ENCODE measurements around the gene VPREB3. TPM values are rescaled to one million over a fixed set of nuclear protein-coding genes. Genes with fewer than 3 reads are reported as not detected.

The VPREB3 gene
- total RNA-seq, 2 donors from 2014 or later, result not detected

DNA sequence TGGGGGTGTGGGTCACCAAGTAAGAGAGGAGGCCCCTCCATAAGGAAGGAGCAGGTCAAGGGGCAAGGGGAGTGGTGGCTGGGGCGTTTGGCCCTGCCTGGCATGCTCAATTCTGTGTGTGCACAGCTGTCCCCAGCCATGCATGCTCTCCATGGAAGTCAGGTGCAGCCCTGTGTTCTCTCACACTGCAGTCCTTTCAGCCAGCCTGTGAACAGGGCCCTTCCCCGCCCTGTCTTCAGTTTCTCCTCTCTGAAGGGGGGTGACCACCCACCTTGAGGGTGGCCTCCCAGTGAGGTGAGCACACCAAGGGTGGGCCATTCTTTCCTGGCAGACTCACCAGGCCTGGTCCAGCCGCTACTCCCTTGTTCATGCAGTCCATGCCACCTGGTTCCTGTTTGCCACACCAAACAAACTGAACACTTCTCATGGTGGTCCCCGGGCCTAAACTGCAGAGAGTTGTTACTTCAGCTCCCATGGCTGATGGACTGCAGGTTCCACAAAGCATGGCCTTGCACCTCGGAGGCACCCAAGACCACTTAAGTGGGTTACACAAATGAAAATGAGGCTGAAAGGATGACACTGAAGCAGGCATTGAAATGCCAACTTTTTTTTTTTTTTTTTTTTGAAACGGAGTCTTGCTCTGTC is 15.2 kb upstream of the VPREB3 start:
- Histone ChIP-seq H3K27ac (no peak overlapping the region), H3K4me3 (no peak overlapping the region), H3K9me3 (no peaks in the 10 kb centered on the region), H3K4me1 (ENCODE audit: control insufficient read depth in 1 of 2, low read depth in 2 of 2) (peaks cover 3 to 45% of the 10 kb centered on the region in 2 donors), H3K36me3 (no peaks in the 10 kb centered on the region), H3K27me3 (replicated peaks; ENCODE audit: insufficient read depth) (no peaks in the 10 kb centered on the region)
- no peak for DNase-seq (ENCODE audit: low spot score)
- TF ChIP-seq, protein P1, sequence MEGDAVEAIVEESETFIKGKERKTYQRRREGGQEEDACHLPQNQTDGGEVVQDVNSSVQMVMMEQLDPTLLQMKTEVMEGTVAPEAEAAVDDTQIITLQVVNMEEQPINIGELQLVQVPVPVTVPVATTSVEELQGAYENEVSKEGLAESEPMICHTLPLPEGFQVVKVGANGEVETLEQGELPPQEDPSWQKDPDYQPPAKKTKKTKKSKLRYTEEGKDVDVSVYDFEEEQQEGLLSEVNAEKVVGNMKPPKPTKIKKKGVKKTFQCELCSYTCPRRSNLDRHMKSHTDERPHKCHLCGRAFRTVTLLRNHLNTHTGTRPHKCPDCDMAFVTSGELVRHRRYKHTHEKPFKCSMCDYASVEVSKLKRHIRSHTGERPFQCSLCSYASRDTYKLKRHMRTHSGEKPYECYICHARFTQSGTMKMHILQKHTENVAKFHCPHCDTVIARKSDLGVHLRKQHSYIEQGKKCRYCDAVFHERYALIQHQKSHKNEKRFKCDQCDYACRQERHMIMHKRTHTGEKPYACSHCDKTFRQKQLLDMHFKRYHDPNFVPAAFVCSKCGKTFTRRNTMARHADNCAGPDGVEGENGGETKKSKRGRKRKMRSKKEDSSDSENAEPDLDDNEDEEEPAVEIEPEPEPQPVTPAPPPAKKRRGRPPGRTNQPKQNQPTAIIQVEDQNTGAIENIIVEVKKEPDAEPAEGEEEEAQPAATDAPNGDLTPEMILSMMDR (IDR thresholded peaks at IDR 0.05), result no peak
- no peak for ATAC-seq (ENCODE audit: insufficient number of reproducible peaks, low FRiP score, low read depth)

GRCh38 chr22:23767673-23768548 is 13.7 kb upstream of the VPREB3 start, which contains the start of gene CHCHD10:
Gene CHCHD10, minus strand, starts transcription at chr22:23767972. Its CDS starts 98 bp downstream, at chr22:23767874.
- peak; percentile 65 for ATAC-seq (ENCODE audit: insufficient number of reproducible peaks, low FRiP score, low read depth)
- peak; percentile 31 for DNase-seq (ENCODE audit: low spot score)
- TF ChIP-seq, protein P1 (IDR thresholded peaks at IDR 0.05), result peak; percentile 80
- H3K36me3 ChIP-seq, result no peaks in the 10 kb centered on the region
- H3K4me1 ChIP-seq (ENCODE audit: control insufficient read depth in 1 of 2, low read depth in 2 of 2), result peaks cover 11 to 47% of the 10 kb centered on the region in 2 donors
- peak within 1 kb of the TSS; percentile 95 for H3K4me3 ChIP-seq
- H3K9me3 ChIP-seq, result no peaks in the 10 kb centered on the region
- peak within 1 kb of the TSS; percentile 43 to 59 for H3K27ac ChIP-seq
- no peaks in the 10 kb centered on the region for H3K27me3 ChIP-seq (replicated peaks; ENCODE audit: insufficient read depth)

- TF ChIP-seq, protein P1 (IDR thresholded peaks at IDR 0.05), result no peak
- DNase-seq (ENCODE audit: low spot score) (no peak), ATAC-seq (ENCODE audit: insufficient number of reproducible peaks, low FRiP score, low read depth) (no peak)
- Histone ChIP-seq H3K27me3 (replicated peaks; ENCODE audit: insufficient read depth) (no peaks in the 10 kb centered on the region), H3K9me3 (no peaks in the 10 kb centered on the region), H3K4me1 (ENCODE audit: control insufficient read depth in 1 of 2, low read depth in 2 of 2) (peaks cover 9 to 48% of the 10 kb centered on the region in 2 donors), H3K27ac (peak overlapping the region in 1 of 2 donors; percentile 59), H3K4me3 (peak overlapping the region; percentile 95), H3K36me3 (no peaks in the 10 kb centered on the region)
These were observed 13.1 kb upstream of the VPREB3 start for GRCh38 chr22:23767303-23767672.

DNA sequence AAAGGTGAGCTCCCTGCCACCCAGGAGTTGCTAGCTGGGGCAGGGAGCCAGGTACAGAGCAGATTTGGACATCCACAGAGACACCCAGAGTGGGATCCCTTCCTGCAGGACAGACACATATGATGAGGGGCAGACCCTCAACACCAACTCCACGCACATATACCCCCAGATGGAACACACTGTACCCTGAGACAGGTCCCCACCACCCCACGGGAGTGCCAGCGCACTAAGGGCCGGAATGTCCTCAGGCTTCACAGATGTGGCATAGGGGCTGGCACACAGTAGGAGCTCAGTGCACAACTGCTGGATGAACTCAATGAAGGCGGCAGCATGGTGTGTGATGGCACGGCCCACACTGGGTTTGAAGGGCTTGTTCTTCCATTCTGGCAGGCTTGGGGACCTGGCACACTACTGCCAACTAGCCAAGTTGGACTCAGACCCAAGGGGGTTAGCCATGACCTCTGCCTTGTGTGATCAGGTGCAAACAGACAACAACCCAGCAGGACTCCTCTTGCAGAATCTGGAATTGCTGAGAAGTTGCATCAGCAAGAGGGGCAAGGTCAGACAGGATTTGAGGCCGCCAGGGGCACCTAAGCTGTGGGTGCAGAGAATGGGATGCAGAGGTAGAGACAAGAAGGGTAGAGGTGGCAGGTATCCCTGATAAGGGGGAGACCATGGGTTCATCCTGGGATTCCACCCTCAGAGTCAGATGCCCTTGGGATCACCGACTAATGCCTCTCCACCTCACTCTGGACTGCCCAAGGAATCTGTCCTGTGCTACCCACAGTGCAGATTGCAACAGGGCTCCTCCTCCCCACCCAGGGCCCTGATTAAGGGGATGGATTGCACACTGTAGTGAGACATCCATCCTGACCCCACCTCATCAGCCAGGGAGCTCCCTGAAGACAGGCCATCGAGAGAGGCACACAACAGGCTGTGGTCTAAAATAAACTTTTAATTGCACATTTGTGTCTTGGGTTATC is 11.0 kb upstream of the VPREB3 start:
- Histone ChIP-seq H3K9me3 (no peaks in the 10 kb centered on the region), H3K27ac (no peak overlapping the region), H3K36me3 (no peaks in the 10 kb centered on the region), H3K27me3 (replicated peaks; ENCODE audit: insufficient read depth) (no peaks in the 10 kb centered on the region), H3K4me3 (no peak overlapping the region), H3K4me1 (ENCODE audit: control insufficient read depth in 1 of 2, low read depth in 2 of 2) (peaks cover 8 to 38% of the 10 kb centered on the region in 2 donors)
- DNase-seq (ENCODE audit: low spot score) (no peak), ATAC-seq (ENCODE audit: insufficient number of reproducible peaks, low FRiP score, low read depth) (no peak)
- TF ChIP-seq, protein P1 (IDR thresholded peaks at IDR 0.05), result no peak
